HepG2 (cell line): ENCODE data around the gene PDSS2. TPM values are rescaled to one million over a fixed set of nuclear protein-coding genes. Genes with fewer than 3 reads are reported as not detected.

Experiments used
- ATAC-seq: fragments of 200-7000 bp; cut with Tn5 transposase; 3 replicates; pipeline ENCODE4 v1.9.1; 2020; ENCODE audit warnings: mild to moderate bottlenecking, moderate library complexity
- BruUV-seq: library from RNA; stranded (reverse); fragments of 400-500 nt; replicated peaks from 2 replicates; lab custom pipeline; 2021; lab: Mats Ljungman, UMichigan
- CTCF ChIA-PET: fragments of 300-600 bp; formaldehyde crosslinking; extraction: SDS; loops from one replicate; lab custom pipeline; 2021; ENCODE audit warnings: low total read pairs, inconsistent platforms, low intra/inter-chr PET ratio; lab: Yijun Ruan, JAX
- POLR2A ChIA-PET: fragments of 350-600 bp; sonication (Branson Sonifier 250); formaldehyde crosslinking; loops from one replicate; lab custom pipeline; 2020; ENCODE audit warnings: antibody characterized with exemption, inconsistent platforms; lab: Yijun Ruan, JAX
- DNase-seq: peaks from one replicate; pipeline ENCODE4 v3.0.0-alpha.2; 2015; ENCODE audit warnings: low spot score
- FAIRE-seq: peaks from 3 replicates; lab custom pipeline; 2011; peaks lifted over from hg19 to GRCh38; lab: Jason Lieb, UNC
- H2AFZ ChIP-seq: one replicate; pipeline ENCODE4 v1.6.1; 2011; ENCODE audit warnings: low read length, inconsistent platforms
- H3K27ac ChIP-seq: fragments of 300-600 bp; 3 replicates; pipeline ENCODE4 v1.8.0; 2011; ENCODE audit warnings: mixed run types, mild to moderate bottlenecking, mixed read lengths, low read length, inconsistent platforms; ENCODE audit not compliant: insufficient read depth; ENCODE audit errors: extremely low read length
- H3K27me3 ChIP-seq, 2 experiments: fragments of 200-600 bp in 1 of 2; 2 replicates in 1 of 2; 3 replicates in 1 of 2; pipeline versions ENCODE4 v1.6.0 to v1.8.0; 2011; ENCODE audit warnings: low read length in 2 of 2, mild to moderate bottlenecking in 2 of 2, moderate library complexity in 2 of 2, inconsistent platforms in 1 of 2; ENCODE audit not compliant: insufficient read depth in 2 of 2, control insufficient read depth in 1 of 2
- H3K36me3 ChIP-seq, 2 experiments: fragments of 200-600 bp in 1 of 2; replicated peaks in 1 of 2; 2 replicates in 1 of 2; 3 replicates in 1 of 2; pipeline versions ENCODE4 v1.5.1 to v1.8.0; 2011; ENCODE audit warnings: low read length in 2 of 2, inconsistent platforms in 1 of 2; ENCODE audit not compliant: insufficient read depth in 2 of 2, control insufficient read depth in 1 of 2
- H3K4me1 ChIP-seq: 2 replicates; pipeline ENCODE4 v1.5.1; 2012; ENCODE audit warnings: low read length, inconsistent platforms; ENCODE audit not compliant: insufficient read depth
- H3K4me2 ChIP-seq: 2 replicates; pipeline ENCODE4 v1.6.0; 2011; ENCODE audit warnings: low read depth, low read length, inconsistent platforms
- H3K4me3 ChIP-seq, 3 experiments: fragments of 200-600 bp in 1 of 3; sonication (generic), shearing (Covaris generic) in 1 of 3; replicated peaks in 1 of 3; 2 replicates each; pipeline ENCODE4 v1.5.1; 2011 to 2016; ENCODE audit warnings: low read length in 3 of 3, inconsistent platforms in 2 of 3, low read depth in 2 of 3, mild to moderate bottlenecking in 2 of 3, control low read depth in 1 of 3, mixed read lengths in 1 of 3; ENCODE audit not compliant: insufficient read depth in 1 of 3
- H3K79me2 ChIP-seq: one replicate; pipeline ENCODE4 v1.6.1; 2011; ENCODE audit warnings: low read length, inconsistent platforms; ENCODE audit not compliant: insufficient read depth
- H3K9ac ChIP-seq: 2 replicates; pipeline ENCODE4 v1.6.0; 2011; ENCODE audit warnings: mild to moderate bottlenecking, low read depth, low read length, inconsistent platforms; ENCODE audit not compliant: insufficient read depth
- H3K9me3 ChIP-seq: 2 replicates; pipeline ENCODE4 v1.5.1; 2012; ENCODE audit warnings: mild to moderate bottlenecking, low read length
- H4K20me1 ChIP-seq: 2 replicates; pipeline ENCODE4 v1.6.0; 2011; ENCODE audit warnings: inconsistent platforms, mild to moderate bottlenecking, low read length, moderate library complexity; ENCODE audit not compliant: insufficient read depth
- FOSL1 ChIP-seq: sonication (generic); formaldehyde crosslinking; IDR thresholded peaks from 2 replicates; pipeline ENCODE4 v1.9.0; 2021; ENCODE audit warnings: missing genetic modification reagents, borderline replicate concordance
- NFATC3 ChIP-seq: sonication (generic); formaldehyde crosslinking; IDR thresholded peaks from 2 replicates; pipeline ENCODE4 v1.5.1; 2020; ENCODE audit warnings: mild to moderate bottlenecking, missing genetic modification reagents
- RXRB ChIP-seq: IDR thresholded peaks from 2 replicates; pipeline ENCODE4 v1.6.1; 2016; ENCODE audit warnings: borderline replicate concordance, missing genetic modification reagents, missing compliant biosample characterization
- TP53 ChIP-seq: sonication (generic); formaldehyde crosslinking; conservative IDR thresholded peaks from 2 replicates; pipeline ENCODE4 v1.4.0; 2020; ENCODE audit warnings: missing genetic modification reagents
- ZNF224 ChIP-seq: sonication (generic); formaldehyde crosslinking; IDR thresholded peaks from 2 replicates; pipeline ENCODE4 v1.5.0; 2020; ENCODE audit warnings: mild to moderate bottlenecking, missing genetic modification reagents
- ZNF550 ChIP-seq: sonication (generic); formaldehyde crosslinking; IDR thresholded peaks from 2 replicates; pipeline ENCODE4 v1.4.0; 2020; ENCODE audit warnings: mild to moderate bottlenecking, missing genetic modification reagents, borderline replicate concordance
- ZNF790 ChIP-seq: sonication (generic); formaldehyde crosslinking; IDR thresholded peaks from 2 replicates; pipeline ENCODE4 v1.8.0; 2022; ENCODE audit warnings: missing genetic modification reagents, mild to moderate bottlenecking, borderline replicate concordance
- ZNF879 ChIP-seq: sonication (generic); formaldehyde crosslinking; IDR thresholded peaks from 2 replicates; pipeline ENCODE4 v1.8.1; 2023; ENCODE audit warnings: missing genetic modification reagents
- WGBS: methylation state at CpG from one replicate; pipeline ENCODE4 v1.1.6; 2017; ENCODE audit warnings: low lambda C conversion rate; 5-methylcytosine and 5-hydroxymethylcytosine counted together
- in situ Hi-C: cut with HindIII; loops from 2 replicates; pipeline ENCODE4 v1.10.0; 2017; ENCODE audit warnings: low pct_unique_long_range_greater_than_20kb; ENCODE audit not compliant: extremely low pct_ligation_motif_present
- intact Hi-C: fragments of 100-400 bp; cut with micrococcal nuclease; formaldehyde crosslinking; loops from one replicate; pipeline ENCODE4 v1.10.0; 2022; ENCODE audit not compliant: unreplicated experiment
- polyA plus RNA-seq, 8 experiments: library from polyadenylated mRNA; depleted of rRNA in 3 of 8; stranded (reverse) in 7 of 8; unstranded in 1 of 8; fragments of >200 nt; fragmentation: Illumina TruSeq in 4 of 8; extraction: Trizol in 4 of 8; gene quantifications; 2 replicates each; pipeline versions ENCODE4 v1.2.1 to v1.2.3, GENCODE V29; 2011 to 2016; ENCODE audit warnings: low read depth in 4 of 8, missing spikeins in 1 of 8, mixed read lengths in 1 of 8; ENCODE audit not compliant: insufficient read depth in 1 of 8
- total RNA-seq, 5 experiments: library from RNA; depleted of rRNA; stranded (reverse); fragments of >200 nt; fragmentation: Illumina TruSeq; extraction: Trizol; gene quantifications; 2 replicates each; pipeline ENCODE4 v1.2.3, GENCODE V29; 2016; ENCODE audit warnings: low read depth in 1 of 5
- TF ChIP-seq, protein P1 (sequence below): sonication (generic); formaldehyde crosslinking; IDR thresholded peaks from 2 replicates; pipeline ENCODE4 v1.4.0; 2020; ENCODE audit warnings: mild to moderate bottlenecking, missing genetic modification reagents
- TF ChIP-seq, protein P2 (sequence below), 2 experiments: IDR thresholded peaks; 2 replicates each; pipeline ENCODE4 v1.6.1; 2011 to 2012; ENCODE audit warnings: low read length in 2 of 2, borderline replicate concordance in 1 of 2, low read depth in 1 of 2, mild to moderate bottlenecking in 1 of 2, moderate library complexity in 1 of 2

The PDSS2 gene
- total and polyA plus RNA-seq, 2 of the 13 experiments (the other 11 are each of a cell fraction or from before 2014, with no cell fraction given), result 16.2 to 17.0 TPM

- BruUV-seq, result no TSS peak
- H2AFZ ChIP-seq, result no peak overlapping the region
- FAIRE-seq (no peak), DNase-seq (no peak), ATAC-seq (no peak)
- no peak overlapping the region for H3K4me3 ChIP-seq
- H3K9ac ChIP-seq, result no peak overlapping the region
- H3K79me2 ChIP-seq, result no peaks in the 10 kb centered on the region
- in situ Hi-C loops, result no loop called here
- no peak overlapping the region for H3K27ac ChIP-seq
- no peaks in the 10 kb centered on the region for H3K36me3 ChIP-seq
- H3K4me1 ChIP-seq, result no peaks in the 10 kb centered on the region
- no peak overlapping the region for H3K4me2 ChIP-seq
- no peaks in the 10 kb centered on the region for H3K9me3 ChIP-seq
- no peak for TF ChIP-seq ZNF550 (CRISPR knock-in tag)
- TF ChIP-seq ZNF224 (CRISPR knock-in tag), result no peak
- no peak for TF ChIP-seq TP53 (CRISPR knock-in tag)
- TF ChIP-seq ZNF879 (CRISPR knock-in tag), result no peak
- TF ChIP-seq ZNF790 (CRISPR knock-in tag), result no peak
- TF ChIP-seq RXRB (CRISPR knock-in tag), result no peak
- TF ChIP-seq FOSL1 (CRISPR knock-in tag), result no peak
- TF ChIP-seq, protein P1, sequence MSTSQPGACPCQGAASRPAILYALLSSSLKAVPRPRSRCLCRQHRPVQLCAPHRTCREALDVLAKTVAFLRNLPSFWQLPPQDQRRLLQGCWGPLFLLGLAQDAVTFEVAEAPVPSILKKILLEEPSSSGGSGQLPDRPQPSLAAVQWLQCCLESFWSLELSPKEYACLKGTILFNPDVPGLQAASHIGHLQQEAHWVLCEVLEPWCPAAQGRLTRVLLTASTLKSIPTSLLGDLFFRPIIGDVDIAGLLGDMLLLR (CRISPR knock-in tag), result no peak
- TF ChIP-seq, protein P2, sequence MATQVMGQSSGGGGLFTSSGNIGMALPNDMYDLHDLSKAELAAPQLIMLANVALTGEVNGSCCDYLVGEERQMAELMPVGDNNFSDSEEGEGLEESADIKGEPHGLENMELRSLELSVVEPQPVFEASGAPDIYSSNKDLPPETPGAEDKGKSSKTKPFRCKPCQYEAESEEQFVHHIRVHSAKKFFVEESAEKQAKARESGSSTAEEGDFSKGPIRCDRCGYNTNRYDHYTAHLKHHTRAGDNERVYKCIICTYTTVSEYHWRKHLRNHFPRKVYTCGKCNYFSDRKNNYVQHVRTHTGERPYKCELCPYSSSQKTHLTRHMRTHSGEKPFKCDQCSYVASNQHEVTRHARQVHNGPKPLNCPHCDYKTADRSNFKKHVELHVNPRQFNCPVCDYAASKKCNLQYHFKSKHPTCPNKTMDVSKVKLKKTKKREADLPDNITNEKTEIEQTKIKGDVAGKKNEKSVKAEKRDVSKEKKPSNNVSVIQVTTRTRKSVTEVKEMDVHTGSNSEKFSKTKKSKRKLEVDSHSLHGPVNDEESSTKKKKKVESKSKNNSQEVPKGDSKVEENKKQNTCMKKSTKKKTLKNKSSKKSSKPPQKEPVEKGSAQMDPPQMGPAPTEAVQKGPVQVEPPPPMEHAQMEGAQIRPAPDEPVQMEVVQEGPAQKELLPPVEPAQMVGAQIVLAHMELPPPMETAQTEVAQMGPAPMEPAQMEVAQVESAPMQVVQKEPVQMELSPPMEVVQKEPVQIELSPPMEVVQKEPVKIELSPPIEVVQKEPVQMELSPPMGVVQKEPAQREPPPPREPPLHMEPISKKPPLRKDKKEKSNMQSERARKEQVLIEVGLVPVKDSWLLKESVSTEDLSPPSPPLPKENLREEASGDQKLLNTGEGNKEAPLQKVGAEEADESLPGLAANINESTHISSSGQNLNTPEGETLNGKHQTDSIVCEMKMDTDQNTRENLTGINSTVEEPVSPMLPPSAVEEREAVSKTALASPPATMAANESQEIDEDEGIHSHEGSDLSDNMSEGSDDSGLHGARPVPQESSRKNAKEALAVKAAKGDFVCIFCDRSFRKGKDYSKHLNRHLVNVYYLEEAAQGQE (IDR thresholded peaks at IDR 0.05; ENCODE audit: borderline replicate concordance in 1 of 2, low read depth in 1 of 2, low read length in 2 of 2), result no peak
- TF ChIP-seq NFATC3, result no peak
- WGBS, result 78% methylated on average over 4 of the region's 4 CpGs
- no peaks in the 10 kb centered on the region for H3K27me3 ChIP-seq
- no peaks in the 10 kb centered on the region for H4K20me1 ChIP-seq
- CTCF ChIA-PET, result no interaction called here
- POLR2A ChIA-PET, result no interaction called here
- intact Hi-C loops, result no loop called here
These were observed 256.4 kb downstream of the PDSS2 start for GRCh38 chr6:107202876-107203468.
